ENCODE data around the gene UNC80.

- TF ChIP-seq EZH2 (IDR thresholded peaks at IDR 0.05; ENCODE audit: insufficient read depth, poor library complexity, severe bottlenecking) (no peak), EZH2phosphoT487 (IDR thresholded peaks at IDR 0.05; ENCODE audit: insufficient read depth, low read depth) (no peak)
These were observed 194.1 kb downstream of the UNC80 start for GRCh38 chr2:209965723-209966122.

All from GM23248 (cell line).